Measurements from ENCODE around the gene AFF1. TPM values are rescaled to one million over a fixed set of nuclear protein-coding genes. Genes with fewer than 3 reads are reported as not detected.

The AFF1 gene
- total RNA-seq, 4 donors from 2014 or later: 89.4 to 138 (median 103) TPM

- ATAC-seq (ENCODE audit: low FRiP score) (no peak), DNase-seq (ENCODE audit: low spot score) (no peak)
- TF ChIP-seq CTCF (IDR thresholded peaks at IDR 0.05): no peak
Measured at GRCh38 chr4:86909546-86910295, 25.1 kb upstream of the AFF1 start.

- ATAC-seq (ENCODE audit: low FRiP score) (no peak), DNase-seq (ENCODE audit: low spot score) (no peak)
- no peak for TF ChIP-seq CTCF (IDR thresholded peaks at IDR 0.05)
Measured at GRCh38 chr4:86910369-86910768, 24.4 kb upstream of the AFF1 start.

DNA sequence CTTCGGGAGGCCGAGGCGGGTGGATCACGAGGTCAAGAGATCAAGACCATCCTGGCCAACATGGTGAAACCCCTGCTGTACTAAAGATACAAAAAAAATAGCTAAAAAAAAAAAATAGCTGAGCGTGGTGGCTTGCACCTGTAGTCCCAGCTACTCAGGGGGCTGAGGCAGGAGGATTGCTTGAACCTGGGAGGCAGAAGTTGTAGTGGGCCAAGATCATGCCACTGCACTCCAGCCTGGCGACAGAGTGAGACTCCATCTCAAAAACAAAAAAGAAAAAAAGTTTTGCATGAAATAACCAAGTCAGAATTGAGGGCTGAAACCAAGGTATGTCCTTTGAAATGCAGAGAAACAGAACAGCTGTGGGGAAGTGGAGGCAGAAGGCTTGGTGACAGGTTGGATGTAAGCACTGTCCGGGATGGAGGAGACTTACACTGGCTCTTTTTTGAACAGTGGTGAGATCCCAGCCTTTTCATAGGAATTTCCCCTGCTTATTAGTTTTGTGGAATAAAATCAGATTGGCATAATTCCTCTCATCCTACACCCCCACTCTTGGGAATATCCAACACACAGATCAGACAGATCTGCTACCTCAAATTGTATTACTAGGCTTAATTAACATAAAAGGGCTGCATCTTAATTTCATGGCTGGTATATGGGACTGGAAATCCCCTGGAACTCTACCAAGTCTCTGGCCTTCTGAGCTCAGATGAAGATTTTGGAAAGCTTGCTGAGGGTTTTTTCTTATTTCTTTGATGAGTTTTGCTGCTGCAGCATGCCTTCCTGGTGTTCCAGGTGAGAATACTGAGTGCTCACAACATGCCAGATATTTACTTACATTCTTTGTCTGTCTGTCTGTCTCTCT, 23.8 kb upstream of the AFF1 start:
- no peak for ATAC-seq (ENCODE audit: low FRiP score)
- no peak for TF ChIP-seq CTCF (IDR thresholded peaks at IDR 0.05)

GRCh38 chr4:86916392-86916791, 18.4 kb upstream of the AFF1 start:
- no peak for ATAC-seq (ENCODE audit: low FRiP score)
- TF ChIP-seq CTCF (IDR thresholded peaks at IDR 0.05): no peak
- no peak for DNase-seq (ENCODE audit: low spot score)

More for the DNA sequence above, 23.8 kb upstream of the AFF1 start:
- no peak for DNase-seq (ENCODE audit: low spot score)

GRCh38 chr4:86917212-86918039, 17.4 kb upstream of the AFF1 start:
- no peak for ATAC-seq (ENCODE audit: low FRiP score)
- no peak for TF ChIP-seq CTCF (IDR thresholded peaks at IDR 0.05)
- DNase-seq (ENCODE audit: low spot score): no peak

- DNase-seq (ENCODE audit: low spot score): no peak
- no peak for TF ChIP-seq CTCF (IDR thresholded peaks at IDR 0.05)
- ATAC-seq (ENCODE audit: low FRiP score): no peak
Measured at GRCh38 chr4:86918539-86919072, 16.2 kb upstream of the AFF1 start.
